GM19043 (cell line): ENCODE results near the gene ADGRG4.
"Not testable (repeated sequence)": the region's sequence is repeated elsewhere in the genome, so short reads cannot be mapped to it uniquely, and the experiment has no call there.

Experiments used
- ATAC-seq: cut with Tn5 transposase; IDR thresholded peaks from one replicate; pipeline ENCODE4 v1.9.1; 2021; ENCODE audit warnings: low read depth; ENCODE audit not compliant: unreplicated experiment

Gene ADGRG4

DNA sequence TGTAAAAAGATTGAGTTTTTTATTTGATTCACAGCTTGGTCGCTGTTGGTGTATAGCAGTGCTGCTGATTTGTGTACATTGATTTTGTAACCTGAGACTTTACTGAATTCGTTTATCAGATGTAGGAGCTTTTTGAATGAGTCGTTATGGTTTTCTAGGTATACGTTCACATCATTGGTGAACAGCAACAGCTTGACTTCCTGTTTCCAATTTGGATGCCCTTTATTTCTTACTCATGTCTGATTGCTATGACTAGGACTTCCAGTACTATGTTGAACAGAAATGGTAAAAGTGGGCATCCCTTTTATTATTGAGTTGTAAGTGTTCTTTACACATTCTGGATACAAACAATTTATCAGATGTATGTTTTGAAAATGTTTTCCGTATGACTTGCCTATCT is 76.0 kb downstream of the ADGRG4 start:
- no peak for ATAC-seq

GRCh38 chrX:136380010-136380769 is 79.4 kb downstream of the ADGRG4 start:
- ATAC-seq, result no peak

DNA sequence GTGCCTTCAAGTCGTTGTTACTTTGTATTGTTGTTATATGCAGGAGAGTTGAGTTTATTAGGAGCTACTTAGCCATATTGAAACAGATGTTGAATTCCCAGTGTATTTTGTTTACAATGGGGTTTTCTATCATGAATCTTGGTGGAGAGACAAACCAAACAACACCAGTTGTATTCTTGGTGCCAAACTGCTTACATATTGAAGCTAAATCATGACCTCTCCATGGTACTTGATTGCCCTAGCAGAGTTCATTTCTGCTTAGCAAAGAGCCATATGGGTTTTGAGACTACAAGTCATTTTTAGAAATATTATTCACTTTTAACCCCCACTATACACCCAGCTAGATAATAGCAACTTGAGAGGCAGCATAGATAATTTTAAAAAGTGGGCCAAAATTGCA is 85.4 kb downstream of the ADGRG4 start:
- no peak for ATAC-seq

GRCh38 chrX:136386826-136387225 is 86.1 kb downstream of the ADGRG4 start:
- ATAC-seq, result no peak

GRCh38 chrX:136387951-136388502 is 87.3 kb downstream of the ADGRG4 start:
- no peak for ATAC-seq

DNA sequence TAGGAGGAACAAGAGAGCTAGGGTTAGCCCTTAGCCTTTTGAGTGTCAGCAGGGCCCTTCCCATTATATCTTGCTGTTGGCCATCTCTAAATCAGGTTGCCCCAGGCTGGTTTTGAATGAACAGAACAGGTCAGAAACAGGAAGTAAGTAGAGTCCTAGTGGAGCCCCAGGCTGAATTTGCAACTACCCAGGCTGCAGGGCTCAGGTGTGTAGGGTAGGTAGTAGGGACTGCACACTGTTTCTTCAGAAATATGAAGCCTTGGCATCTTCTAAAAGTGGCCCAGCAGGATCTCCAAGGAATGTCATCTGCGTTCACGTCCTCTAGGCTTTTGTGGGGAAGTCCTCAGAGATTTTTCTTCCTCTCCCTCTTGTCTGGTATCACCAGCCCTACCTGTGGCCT is 90.2 kb downstream of the ADGRG4 start:
- ATAC-seq, result no peak

DNA sequence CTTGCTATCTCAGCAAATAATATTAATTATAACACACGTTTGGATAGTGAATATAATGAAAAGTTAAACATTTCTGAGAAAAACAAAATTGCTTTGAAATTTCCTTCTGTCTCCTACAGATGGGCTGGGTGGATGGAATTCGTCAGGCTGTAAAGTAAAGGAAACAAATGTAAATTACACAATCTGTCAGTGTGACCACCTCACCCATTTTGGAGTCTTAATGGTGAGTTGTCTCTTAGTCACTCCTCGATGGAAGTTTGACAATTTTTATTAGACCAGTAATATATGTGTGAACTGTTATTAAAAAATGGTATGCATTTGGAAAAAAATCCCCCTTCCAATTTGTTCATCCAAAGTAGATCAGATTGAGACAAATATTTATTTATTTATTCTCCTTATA is 94.5 kb downstream of the ADGRG4 start:
- no peak for ATAC-seq

DNA sequence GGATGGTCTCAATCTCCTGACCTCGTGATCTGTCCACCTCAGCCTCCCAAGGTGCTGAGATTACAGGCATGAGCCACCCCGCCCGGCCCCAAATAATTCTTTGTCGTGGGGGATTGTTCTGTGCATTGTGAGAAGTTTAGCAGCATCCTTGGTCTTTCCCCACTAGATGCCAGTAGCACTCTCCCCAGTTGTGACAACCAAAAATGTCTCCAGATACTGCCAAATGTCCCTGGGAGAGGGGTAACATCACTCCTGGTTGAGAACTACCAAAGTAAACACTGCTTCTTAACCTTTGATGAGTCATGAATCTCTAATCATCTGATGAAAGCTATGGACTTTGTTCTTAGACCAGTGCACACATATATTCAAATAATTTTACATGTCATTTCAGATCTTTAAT is 96.2 kb downstream of the ADGRG4 start:
- ATAC-seq, result no peak

- no peak for ATAC-seq
Observed at GRCh38 chrX:136405126-136405525, 104.4 kb downstream of the ADGRG4 start.

DNA sequence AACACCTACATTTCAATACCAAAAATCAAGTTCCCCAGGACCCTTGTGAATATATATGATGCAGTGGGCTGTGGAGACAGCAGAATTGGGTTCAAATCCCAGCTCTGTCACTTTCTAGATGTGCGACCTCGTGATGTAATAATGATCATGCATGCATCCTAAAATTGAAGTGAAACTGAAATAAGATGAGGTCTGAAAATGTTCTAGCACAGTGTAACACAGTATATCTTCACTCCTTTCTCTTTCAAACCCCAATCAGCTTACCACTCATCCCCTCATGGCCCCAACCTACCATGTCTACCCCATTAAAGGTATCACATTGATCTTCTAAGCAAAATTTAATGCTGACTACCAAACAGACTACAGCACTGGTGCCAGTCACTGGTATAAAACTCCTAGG is 117.0 kb downstream of the ADGRG4 start:
- no peak for ATAC-seq

DNA sequence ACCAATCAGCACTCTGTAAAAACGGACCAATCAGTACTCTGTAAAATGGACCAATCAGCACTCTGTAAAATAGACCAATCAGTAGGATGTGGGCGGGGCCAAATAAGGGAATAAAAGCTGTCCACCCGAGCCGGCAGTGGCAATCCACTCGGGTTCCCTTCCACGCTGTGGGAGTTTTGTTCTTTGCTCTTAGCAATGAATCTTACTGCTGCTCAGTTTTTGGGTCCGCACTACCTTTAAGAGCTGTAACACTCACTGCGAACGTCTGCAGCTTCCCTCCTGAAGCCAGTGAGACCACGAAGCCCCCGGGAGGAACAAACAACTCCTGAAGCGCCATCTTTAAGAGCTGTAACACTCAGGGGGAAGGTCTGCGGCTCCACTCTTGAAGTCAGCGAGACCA is 120.6 kb downstream of the ADGRG4 start:
- ATAC-seq, result no peak

DNA sequence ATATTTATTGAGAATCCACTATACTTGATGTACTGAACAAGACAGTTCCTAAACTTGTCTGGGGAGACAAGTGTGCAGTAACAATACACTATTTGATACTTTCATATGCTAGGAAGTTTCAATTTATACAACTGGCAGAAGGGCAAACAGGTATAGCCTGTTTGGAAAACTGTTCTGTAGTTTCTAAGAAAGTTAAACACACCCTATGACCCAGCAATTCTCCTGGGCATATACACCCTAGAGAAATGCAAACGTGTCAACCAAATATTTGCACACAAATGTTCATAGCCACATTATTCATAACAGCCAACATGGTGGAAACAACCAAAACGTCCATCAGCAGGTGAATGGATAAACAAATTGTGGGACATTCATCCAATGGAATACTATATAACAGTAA is 123.0 kb downstream of the ADGRG4 start:
- ATAC-seq, result no peak

DNA sequence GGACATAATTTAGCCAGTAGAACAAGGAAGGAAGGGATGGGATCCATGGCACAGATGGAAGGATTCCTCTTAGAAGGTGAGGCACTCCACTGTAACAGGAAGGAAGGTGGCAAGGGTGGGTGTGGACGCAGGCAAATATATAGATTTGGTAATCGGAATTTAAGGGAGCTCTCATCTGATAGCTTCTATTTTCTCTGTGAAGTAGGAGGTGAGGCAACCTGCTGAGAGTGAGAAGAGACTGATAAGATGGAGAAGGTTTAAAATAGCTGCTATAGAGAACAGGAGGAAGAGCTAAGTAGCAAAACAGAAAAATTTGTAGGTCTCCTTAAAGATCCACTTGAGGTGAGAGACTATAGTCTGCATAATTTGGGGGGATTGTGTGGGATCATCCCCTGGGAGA is 125.2 kb downstream of the ADGRG4 start:
- no peak for ATAC-seq

GRCh38 chrX:136431625-136432024 is 130.9 kb downstream of the ADGRG4 start:
- ATAC-seq, result no peak

- ATAC-seq, result no peak
Observed at GRCh38 chrX:136437774-136438173, 137.0 kb downstream of the ADGRG4 start.

GRCh38 chrX:136438192-136438591 is 137.4 kb downstream of the ADGRG4 start:
- ATAC-seq, result no peak

DNA sequence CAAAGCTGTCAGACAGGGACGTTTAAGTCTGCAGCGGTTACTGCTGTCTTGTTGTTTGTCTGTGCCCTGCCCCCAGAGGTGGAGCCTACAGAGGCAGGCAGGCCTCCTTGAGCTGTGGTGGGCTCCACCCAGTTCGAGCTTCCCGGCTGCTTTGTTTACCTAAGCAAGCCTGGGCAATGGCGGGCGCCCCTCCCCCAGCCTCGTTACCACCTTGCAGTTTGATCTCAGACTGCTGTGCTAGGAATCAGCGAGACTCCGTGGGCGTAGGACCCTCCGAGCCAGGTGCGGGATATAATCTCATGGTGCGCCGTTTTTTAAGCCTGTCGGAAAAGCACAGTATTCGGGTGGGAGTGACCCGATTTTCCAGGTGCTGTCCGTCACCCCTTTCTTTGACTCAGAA is 144.9 kb downstream of the ADGRG4 start:
- not testable (repeated sequence) for ATAC-seq

DNA sequence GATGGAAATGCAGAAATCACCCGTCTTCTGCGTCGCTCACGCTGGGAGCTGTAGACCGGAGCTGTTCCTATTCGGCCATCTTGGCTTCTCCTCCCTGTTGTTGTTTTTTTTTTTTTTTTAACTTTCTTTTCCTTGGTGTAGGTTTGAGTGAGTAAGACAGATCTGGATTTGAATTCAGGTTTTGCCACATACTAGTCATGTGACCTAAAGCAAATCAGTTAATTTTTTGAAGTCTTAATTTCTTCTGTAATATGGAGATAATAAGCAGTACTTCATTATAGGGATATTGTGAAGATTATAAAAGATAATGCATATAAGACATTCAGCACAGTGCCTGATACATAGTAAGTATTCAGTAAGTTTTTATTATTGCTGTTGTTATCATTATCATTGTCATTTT is 145.4 kb downstream of the ADGRG4 start:
- no peak for ATAC-seq

DNA sequence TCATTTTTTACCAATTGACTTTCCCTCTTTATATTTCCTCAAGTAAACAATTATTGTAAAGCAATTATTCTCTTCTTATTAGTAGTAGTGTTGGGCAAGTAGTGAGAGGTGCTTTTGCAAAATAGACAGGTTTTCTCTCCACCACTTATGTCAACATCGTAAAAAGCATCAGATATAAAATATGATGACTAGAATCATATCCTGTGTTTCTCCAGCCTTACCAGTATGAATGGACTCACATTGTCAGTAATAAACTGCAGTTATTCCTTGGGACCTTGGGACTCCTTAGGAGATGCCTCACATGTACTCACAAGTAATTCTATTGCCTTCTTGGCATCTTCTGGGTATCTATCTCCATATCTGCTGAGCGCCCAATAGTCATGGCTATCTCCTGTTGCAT is 146.5 kb downstream of the ADGRG4 start:
- ATAC-seq, result no peak

DNA sequence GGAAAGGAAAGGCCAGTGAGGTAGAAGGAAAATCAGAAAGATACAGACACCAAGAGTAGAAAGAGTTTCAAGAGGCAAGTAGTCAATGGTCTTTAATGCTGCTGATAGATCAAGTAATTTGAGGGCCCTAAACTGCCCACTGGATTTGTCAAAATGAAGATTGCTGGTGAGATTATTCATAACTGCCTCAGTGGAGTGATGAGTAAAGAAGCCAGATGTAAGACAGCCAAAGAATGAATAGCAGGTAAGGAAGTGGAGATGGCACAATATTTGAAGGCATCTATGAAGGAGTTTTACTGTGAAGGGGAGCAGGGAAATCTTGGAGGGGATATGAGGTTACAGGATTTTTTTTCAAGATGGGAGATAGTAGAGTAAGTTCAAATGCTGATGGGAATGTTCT is 147.2 kb downstream of the ADGRG4 start:
- ATAC-seq, result no peak

DNA sequence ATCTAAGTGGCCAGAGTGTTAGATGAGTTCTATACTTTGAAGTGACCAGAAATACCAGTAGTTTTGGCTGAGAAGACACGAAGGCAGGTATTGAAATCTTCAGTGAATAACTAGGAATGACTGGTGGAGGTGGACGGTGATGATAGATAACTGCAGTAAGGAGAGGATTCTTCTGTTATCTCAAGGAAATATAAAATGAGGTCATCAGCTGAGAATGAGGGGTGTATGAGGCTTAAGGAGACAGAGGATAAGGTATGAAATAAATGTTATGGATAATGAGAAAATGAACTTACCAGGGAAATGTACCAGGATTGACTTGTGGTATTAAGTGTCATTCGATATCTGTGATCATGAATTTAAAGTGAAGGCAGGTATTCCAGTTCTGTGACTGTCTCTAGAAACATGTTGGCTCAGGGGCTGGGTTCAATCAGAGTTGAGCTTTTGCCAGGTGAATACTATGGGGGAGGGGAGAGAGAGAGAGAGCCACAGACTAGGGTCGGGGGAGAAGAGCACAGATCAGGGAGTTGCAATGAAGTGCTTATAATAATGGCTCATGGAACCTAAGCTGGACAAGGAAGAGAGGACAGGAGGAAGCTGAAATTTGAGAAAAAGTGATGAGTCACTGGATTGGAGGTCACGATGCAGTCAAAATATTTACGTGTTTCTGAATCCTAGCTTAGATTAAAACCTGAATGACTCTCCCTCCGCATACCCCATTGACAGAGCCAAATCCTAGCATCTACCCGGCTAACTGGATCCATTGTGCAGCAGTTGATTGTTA is 149.5 kb downstream of the ADGRG4 start:
- ATAC-seq, result no peak

DNA sequence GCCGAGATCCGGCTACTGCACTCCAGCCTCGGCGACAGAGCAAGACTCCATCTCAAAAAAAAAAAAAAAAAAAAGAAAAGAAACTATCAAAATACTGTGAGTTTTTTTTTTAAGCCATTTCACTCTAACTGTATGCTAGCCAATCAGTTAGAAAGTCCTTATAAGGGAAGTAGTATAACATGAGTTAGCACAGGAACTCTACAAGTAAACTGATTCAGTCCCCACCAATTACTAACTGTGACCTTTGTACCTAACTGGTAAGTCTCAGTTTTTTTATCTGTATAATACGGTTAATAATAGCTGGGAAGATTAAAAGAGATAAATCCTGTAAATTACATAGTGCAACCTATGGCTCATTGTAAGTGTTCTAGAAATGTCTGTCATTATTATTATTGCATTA is 151.9 kb downstream of the ADGRG4 start:
- no peak for ATAC-seq
